ENCODE measurements around the gene GTF2B. TPM values are rescaled to one million over a fixed set of nuclear protein-coding genes. Genes with fewer than 3 reads are reported as not detected.

The GTF2B gene
- total RNA-seq, 1 experiment from 2014 or later: 27.0 TPM

- intact Hi-C loops (cut with micrococcal nuclease; ENCODE audit: unreplicated experiment) (no loop called here), in situ Hi-C loops (cut with HindIII; ENCODE audit: low pct_unique_long_range_greater_than_20kb, low sequenced_read_pairs) (no loop called here)
- DNase-seq (ENCODE audit: low read depth, low spot score) (no peak), ATAC-seq (no peak)
- Histone ChIP-seq H3K4me3 (ENCODE audit: low read depth in 2 of 2, low read length in 2 of 2) (no peak overlapping the region), H3K9me3 (ENCODE audit: control insufficient read depth, insufficient read depth, low read depth, low read length) (no peaks in the 10 kb centered on the region), H3K27ac (ENCODE audit: low read length) (no peak overlapping the region), H3K36me3 (ENCODE audit: control insufficient read depth, insufficient read depth, low read length) (no peaks in the 10 kb centered on the region), H3K27me3 (ENCODE audit: control insufficient read depth, insufficient read depth, low read length) (no peaks in the 10 kb centered on the region), H3K4me1 (ENCODE audit: control insufficient read depth, insufficient read depth, low read length) (no peaks in the 10 kb centered on the region)
- POLR2A ChIA-PET: no interaction called here
- no TSS peak for BruUV-seq (replicated peaks)
- CTCF ChIA-PET: no interaction called here
- TF ChIP-seq CTCF (IDR thresholded peaks at IDR 0.05): no peak
Measured at GRCh38 chr1:88867743-88868521, 23.4 kb downstream of the GTF2B start.

- TF ChIP-seq SIN3A (IDR thresholded peaks at IDR 0.05; ENCODE audit: borderline replicate concordance, insufficient read depth, low read depth, low read length): no peak
- TF ChIP-seq POLR2AphosphoS5 (IDR thresholded peaks at IDR 0.05; ENCODE audit: low read depth, low read length): no peak
- no peak for TF ChIP-seq TCF7L2 (IDR thresholded peaks at IDR 0.05; ENCODE audit: low read depth, low read length)
- no peak for TF ChIP-seq CTCF (IDR thresholded peaks at IDR 0.05)
- no peak for TF ChIP-seq REST (IDR thresholded peaks at IDR 0.05; ENCODE audit: insufficient read depth in 1 of 2, low read depth in 2 of 2, low read length in 1 of 2)
- ChIA-PET CTCF (no interaction called here), POLR2A (no interaction called here)
- Histone ChIP-seq H3K4me1 (ENCODE audit: control insufficient read depth, insufficient read depth, low read length) (no peaks in the 10 kb centered on the region), H3K4me3 (ENCODE audit: low read depth in 2 of 2, low read length in 2 of 2) (no peak overlapping the region), H3K9me3 (ENCODE audit: control insufficient read depth, insufficient read depth, low read depth, low read length) (no peaks in the 10 kb centered on the region), H3K27me3 (ENCODE audit: control insufficient read depth, insufficient read depth, low read length) (no peaks in the 10 kb centered on the region), H3K36me3 (ENCODE audit: control insufficient read depth, insufficient read depth, low read length) (peaks cover 8% of the 10 kb centered on the region), H3K27ac (ENCODE audit: low read length) (no peak overlapping the region)
- in situ Hi-C loops (cut with HindIII; ENCODE audit: low pct_unique_long_range_greater_than_20kb, low sequenced_read_pairs): no loop called here
- intact Hi-C loops (cut with micrococcal nuclease; ENCODE audit: unreplicated experiment): no loop called here
- BruUV-seq (replicated peaks): no TSS peak
- ATAC-seq: peak; percentile 37; the same call in 1 of the 2 replicates
- no peak for DNase-seq (ENCODE audit: low read depth, low spot score)
Measured at GRCh38 chr1:88851303-88852063, 39.9 kb downstream of the GTF2B start.

Data from Panc1 (cell line).